Loucy (cell line): ENCODE measurements around the gene AVP.

ENCODE experiments used
- CTCF ChIP-seq: fragments of 200-600 bp; sonication (generic); conservative IDR thresholded peaks from 2 replicates; pipeline ENCODE4 v1.5.1; 2014; ENCODE audit warnings: mild to moderate bottlenecking, antibody characterized with exemption, low read length
- EZH2phosphoT487 ChIP-seq: fragments of 200-600 bp; IDR thresholded peaks from 2 replicates; pipeline ENCODE4 v1.6.1; 2018; ENCODE audit warnings: antibody characterized with exemption, mild to moderate bottlenecking, moderate library complexity, borderline replicate concordance

DNA sequence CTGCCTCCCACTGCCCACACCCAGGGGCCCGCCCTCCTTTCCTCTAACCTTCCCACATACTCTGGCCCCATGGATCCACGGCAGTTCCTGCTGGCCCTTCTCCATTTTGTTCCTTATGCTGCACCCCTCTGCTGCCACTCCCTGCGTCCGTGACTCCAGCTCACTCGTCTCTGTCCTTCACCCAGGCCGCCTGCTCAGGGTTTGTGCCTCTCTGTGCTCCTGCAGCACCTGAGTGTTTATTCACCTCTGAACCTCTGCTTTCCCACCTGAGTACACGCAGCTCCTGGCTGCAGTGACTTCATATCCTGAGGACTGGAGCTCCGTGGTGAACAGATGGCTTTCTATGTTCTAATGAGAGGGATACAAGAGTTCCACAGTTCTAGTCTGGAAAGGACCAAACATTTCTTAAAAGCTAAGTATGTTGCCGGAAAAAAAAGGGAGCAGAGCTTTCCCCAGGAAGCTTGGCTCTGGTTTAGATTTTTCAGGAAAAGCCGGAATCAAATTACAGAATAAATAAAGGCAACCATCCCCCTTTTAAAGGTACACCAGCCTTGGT, 42.6 kb downstream of the AVP start:
- no peak for TF ChIP-seq CTCF
- TF ChIP-seq EZH2phosphoT487: no peak
